K562 (cell line): ENCODE results near the gene PKLR. TPM values are rescaled to one million over a fixed set of nuclear protein-coding genes. Genes with fewer than 3 reads are reported as not detected.

ENCODE experiments used
- BRF1 ChIP-seq: IDR thresholded peaks from 3 replicates; pipeline ENCODE4 v1.6.1; 2011; ENCODE audit warnings: borderline replicate concordance, mild to moderate bottlenecking; ENCODE audit not compliant: insufficient read length; ENCODE audit errors: extremely low read depth
- CCAR2 ChIP-seq: fragments of 200-400 bp; formaldehyde crosslinking; IDR thresholded peaks from 2 replicates; pipeline ENCODE4 v1.6.1; 2017; ENCODE audit warnings: mild to moderate bottlenecking, low read depth, low read length
- CREBBP ChIP-seq: IDR thresholded peaks from one replicate; pipeline ENCODE4 v1.6.1; 2012; ENCODE audit warnings: low read depth, mild to moderate bottlenecking, control low read depth, inconsistent platforms, low read length
- GTF3C2 ChIP-seq: IDR thresholded peaks from 3 replicates; pipeline ENCODE4 v1.6.1; 2011; ENCODE audit warnings: borderline replicate concordance, mild to moderate bottlenecking, moderate library complexity; ENCODE audit not compliant: insufficient read length; ENCODE audit errors: extremely low read depth
- KLF10 ChIP-seq: fragments of 250-450 bp; sonication (Bioruptor Pico); IDR thresholded peaks from 2 replicates; pipeline ENCODE4 v1.6.1; 2021; ENCODE audit warnings: matching md5 sums
- RERE ChIP-seq: sonication (generic); formaldehyde crosslinking; IDR thresholded peaks from 2 replicates; pipeline ENCODE4 v1.8.0; 2023; ENCODE audit warnings: missing genetic modification reagents, mild to moderate bottlenecking, borderline replicate concordance
- ZBTB40 ChIP-seq, 2 experiments: fragments of 450-650 bp in 1 of 2; sonication (generic) in 1 of 2; formaldehyde crosslinking in 1 of 2; IDR thresholded peaks; 2 replicates each; pipeline versions ENCODE4 v1.7.1 to v1.9.0; 2016 to 2022; ENCODE audit warnings: inconsistent platforms in 1 of 2, mild to moderate bottlenecking in 1 of 2, missing genetic modification reagents in 1 of 2
- polyA plus RNA-seq, 8 experiments: library from polyadenylated mRNA; depleted of rRNA in 4 of 8; stranded (reverse) in 5 of 8; unstranded in 3 of 8; fragments of >200 nt; fragmentation: Nextera tagmentation in 2 of 8; fragmentation: Illumina TruSeq in 1 of 8; extraction: Ambion mirVana in 2 of 8; extraction: Trizol in 1 of 8; gene quantifications; 2 replicates each; pipeline versions ENCODE4 v1.2.1 to v1.2.3, GENCODE V29; 2011 to 2014; ENCODE audit warnings: inconsistent platforms in 1 of 8, missing spikeins in 1 of 8
- total RNA-seq, 7 experiments: library from RNA; depleted of rRNA in 6 of 7; stranded (reverse); fragments of >200 nt in 6 of 7; fragmentation: Illumina TruSeq in 2 of 7; extraction: Trizol in 2 of 7; gene quantifications; 2 replicates each; pipeline versions ENCODE4 v1.2.1 to v1.2.3, GENCODE V29; 2011 to 2021; ENCODE audit warnings: low replicate concordance in 1 of 7

PKLR gene
- total and polyA plus RNA-seq, 9 of the 15 experiments (the other 6 are each of a cell fraction or from before 2014, with no cell fraction given): 10.7 to 78.4 (median 38.2) TPM

GRCh38 chr1:155244368-155245162, 56.7 kb downstream of the PKLR start (continued):
- TF ChIP-seq GTF3C2 (peak; percentile 52), RERE (CRISPR knock-in tag) (peak; percentile 94; the same call in 1 of the 2 replicates), CCAR2 (peak; percentile 99), ZBTB40 (IDR thresholded peaks at IDR 0.05) (peak; percentile 61), ZBTB40 (CRISPR knock-in tag; IDR thresholded peaks at IDR 0.05) (no peak), KLF10 (no peak), BRF1 (no peak), CREBBP (no peak)
